ENCODE data around the gene PDE4D.

DNA sequence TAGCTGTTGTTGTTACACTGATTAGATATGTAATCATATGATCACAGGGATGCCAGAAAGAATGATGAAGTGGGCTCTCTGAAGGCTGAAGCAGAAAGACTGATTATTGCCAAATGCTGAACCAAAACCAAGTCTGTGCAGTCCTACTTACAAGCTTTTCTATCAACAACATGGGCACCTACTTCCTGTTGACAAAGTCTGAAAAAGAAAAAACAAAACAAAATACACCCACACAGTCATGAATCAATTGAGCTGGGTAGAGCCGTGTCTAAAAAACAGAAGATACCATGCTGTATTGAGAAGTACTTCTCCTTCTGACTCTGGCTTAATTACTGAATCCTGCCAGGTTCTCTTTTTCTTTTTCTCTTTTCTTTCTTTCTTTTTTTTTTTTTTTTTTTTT lies 947.3 kb downstream of the PDE4D start:
- TF ChIP-seq, protein P1, sequence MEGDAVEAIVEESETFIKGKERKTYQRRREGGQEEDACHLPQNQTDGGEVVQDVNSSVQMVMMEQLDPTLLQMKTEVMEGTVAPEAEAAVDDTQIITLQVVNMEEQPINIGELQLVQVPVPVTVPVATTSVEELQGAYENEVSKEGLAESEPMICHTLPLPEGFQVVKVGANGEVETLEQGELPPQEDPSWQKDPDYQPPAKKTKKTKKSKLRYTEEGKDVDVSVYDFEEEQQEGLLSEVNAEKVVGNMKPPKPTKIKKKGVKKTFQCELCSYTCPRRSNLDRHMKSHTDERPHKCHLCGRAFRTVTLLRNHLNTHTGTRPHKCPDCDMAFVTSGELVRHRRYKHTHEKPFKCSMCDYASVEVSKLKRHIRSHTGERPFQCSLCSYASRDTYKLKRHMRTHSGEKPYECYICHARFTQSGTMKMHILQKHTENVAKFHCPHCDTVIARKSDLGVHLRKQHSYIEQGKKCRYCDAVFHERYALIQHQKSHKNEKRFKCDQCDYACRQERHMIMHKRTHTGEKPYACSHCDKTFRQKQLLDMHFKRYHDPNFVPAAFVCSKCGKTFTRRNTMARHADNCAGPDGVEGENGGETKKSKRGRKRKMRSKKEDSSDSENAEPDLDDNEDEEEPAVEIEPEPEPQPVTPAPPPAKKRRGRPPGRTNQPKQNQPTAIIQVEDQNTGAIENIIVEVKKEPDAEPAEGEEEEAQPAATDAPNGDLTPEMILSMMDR (optimal IDR thresholded peaks at IDR 0.05 in 1 of 3, IDR thresholded peaks at IDR 0.05 in 1 of 3, conservative IDR thresholded peaks at IDR 0.05 in 1 of 3; ENCODE audit: extremely low read depth in 1 of 3, insufficient read depth in 2 of 3, low read length in 3 of 3) = no peak
- TF ChIP-seq EZH2 (IDR thresholded peaks at IDR 0.05; ENCODE audit: low read length) = no peak
